ENCODE results near the gene MYBPH.

Gene MYBPH

GRCh38 chr1:203148579-203148978, 27.0 kb downstream of the MYBPH start:
- DNase-seq (no peak), ATAC-seq (no peak)

GRCh38 chr1:203148127-203148526, 27.5 kb downstream of the MYBPH start:
- DNase-seq (no peak), ATAC-seq (no peak)

- no peak for DNase-seq
These were observed 28.2 kb downstream of the MYBPH start for GRCh38 chr1:203147376-203147775.

DNA sequence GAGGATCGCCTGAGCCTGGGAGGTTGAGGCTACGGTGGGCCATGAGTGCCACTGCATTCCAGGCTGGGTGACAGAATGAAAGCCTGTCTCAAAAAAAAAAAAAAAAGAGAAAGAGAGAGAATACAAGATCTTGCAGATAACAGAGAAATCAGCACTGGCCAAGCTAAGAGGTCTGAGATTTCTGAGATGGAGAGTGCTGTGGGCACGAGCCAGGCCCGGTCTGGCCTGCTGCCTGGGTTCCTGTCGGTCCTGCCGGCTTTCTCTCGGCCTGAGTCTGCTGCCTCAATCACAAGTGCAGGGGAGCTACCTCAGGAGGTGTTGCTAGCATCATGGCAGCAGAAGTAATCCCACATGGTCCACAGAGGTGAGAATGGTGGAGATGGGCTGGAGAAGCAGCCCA, 29.1 kb downstream of the MYBPH start:
- ATAC-seq (no peak), DNase-seq (no peak)

More at GRCh38 chr1:203147376-203147775, 28.2 kb downstream of the MYBPH start:
- no peak for ATAC-seq

GRCh38 chr1:203146042-203146369, 29.6 kb downstream of the MYBPH start:
- no peak for DNase-seq
- ATAC-seq, result no peak

DNA sequence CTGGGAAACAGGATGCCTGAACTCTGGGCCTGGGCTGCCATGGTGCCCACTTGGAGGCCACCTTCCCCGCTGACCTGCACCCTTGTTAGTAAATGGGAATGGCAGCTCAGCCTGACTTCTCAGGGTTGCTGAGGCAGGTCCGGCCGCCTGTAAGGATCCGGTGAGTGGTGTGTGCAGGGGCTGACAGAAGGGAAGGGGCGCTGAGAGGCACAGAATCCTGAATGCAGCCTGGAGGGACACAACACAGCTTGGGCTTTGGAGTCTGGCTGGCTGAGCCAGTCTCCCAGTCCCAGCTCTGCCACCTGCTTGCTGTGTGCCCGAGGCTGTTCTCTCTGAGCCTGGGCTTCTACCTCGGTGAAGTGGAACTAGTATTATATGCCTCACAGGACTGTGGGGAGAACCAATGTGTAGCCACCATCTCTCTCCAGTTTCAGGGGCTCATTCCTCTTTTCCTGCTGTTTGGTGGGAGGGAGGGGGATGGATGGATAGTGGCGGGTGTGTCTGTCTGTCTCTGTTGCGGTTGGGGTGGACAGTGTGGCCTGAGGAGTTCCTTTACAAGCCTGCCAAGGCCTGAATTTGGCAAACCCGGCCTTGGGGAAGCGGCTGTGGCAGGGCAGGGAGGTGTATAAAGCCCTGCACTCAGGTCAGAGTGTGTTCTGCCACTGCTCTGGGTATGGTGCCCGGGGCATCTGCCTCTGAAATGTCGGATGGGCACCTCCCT, 30.1 kb downstream of the MYBPH start:
- ATAC-seq, result no peak
- no peak for DNase-seq

GRCh38 chr1:203144661-203145060, 31.0 kb downstream of the MYBPH start:
- DNase-seq (no peak), ATAC-seq (no peak)

DNA sequence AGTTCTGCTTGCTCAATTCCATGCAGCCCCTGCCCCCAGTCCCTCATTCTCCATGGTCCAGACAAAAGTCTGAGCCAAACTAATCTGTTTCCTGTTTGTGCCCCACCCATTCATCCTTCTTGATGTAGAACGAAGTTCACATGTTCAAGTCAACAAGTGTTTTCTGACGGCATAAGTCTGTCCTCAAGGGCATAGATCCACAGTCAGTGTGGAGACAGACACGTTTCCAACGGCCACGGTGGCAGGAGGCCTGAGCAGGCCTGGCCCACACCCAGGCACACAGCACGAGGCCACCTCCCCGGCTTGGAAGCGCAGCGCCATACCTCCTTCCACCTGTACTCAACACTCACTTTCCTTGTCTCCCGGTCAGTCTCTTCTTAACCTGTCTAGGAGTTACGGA, 32.0 kb downstream of the MYBPH start:
- no peak for ATAC-seq
- no peak for DNase-seq

GRCh38 chr1:203142684-203143408, 32.8 kb downstream of the MYBPH start:
- ATAC-seq (no peak), DNase-seq (no peak)

DNA sequence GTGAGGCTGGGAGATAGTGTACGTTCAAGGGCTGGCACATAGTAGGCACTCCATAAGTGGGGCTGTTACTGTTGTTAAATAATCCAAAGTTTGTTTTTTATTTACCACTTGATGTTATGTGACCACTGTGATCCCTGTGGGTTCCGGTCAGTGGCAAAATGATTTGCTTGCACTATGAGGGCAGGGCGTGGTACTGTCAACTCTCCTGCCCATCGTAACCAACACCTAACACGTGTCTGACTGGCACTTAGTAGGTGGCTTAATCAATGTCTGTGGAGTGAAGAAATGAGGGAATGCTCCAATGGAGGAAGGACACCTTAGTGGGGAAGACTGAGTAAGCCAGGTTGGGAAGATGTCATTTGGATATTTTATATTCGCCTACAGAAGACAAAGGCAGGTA, 33.5 kb downstream of the MYBPH start:
- no peak for DNase-seq
- no peak for ATAC-seq

DNA sequence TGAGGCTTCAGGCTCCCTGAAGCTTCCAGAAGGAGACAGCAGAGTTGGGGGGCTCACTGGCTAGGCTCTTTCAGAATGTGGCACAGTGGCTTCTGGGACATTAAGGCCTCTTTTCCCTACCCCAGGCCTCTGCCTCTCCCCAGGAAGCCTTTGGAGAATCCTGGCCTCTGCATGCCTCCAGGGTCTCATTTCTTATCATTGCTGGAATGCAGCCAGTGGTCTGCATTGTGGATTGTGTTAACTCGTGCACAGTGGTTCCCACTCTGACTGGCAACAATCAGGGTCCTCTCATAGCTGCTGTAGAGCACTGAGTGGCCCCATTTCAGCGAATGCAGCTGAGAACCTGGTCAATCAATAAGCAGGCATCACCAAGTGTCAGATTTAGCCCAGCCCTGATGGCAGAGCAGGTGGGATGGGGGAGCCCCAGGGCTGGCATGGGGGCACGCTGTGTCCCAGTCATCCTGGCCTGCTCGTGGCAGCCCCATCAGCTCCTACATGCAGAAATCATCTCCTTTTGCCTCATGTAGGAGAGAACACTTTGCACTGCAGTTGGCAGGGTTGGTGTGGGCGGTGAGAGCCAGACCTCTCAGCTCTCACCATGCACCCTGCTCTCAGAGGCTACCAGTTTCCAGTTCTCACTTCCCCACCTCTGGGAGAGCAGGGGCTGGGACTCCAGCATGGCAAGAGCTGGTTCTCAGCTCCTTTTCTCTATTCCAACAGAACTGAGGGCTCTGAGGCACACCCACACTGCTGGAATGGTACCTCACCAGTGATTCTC, 34.7 kb downstream of the MYBPH start:
- DNase-seq (no peak), ATAC-seq (no peak)

DNA sequence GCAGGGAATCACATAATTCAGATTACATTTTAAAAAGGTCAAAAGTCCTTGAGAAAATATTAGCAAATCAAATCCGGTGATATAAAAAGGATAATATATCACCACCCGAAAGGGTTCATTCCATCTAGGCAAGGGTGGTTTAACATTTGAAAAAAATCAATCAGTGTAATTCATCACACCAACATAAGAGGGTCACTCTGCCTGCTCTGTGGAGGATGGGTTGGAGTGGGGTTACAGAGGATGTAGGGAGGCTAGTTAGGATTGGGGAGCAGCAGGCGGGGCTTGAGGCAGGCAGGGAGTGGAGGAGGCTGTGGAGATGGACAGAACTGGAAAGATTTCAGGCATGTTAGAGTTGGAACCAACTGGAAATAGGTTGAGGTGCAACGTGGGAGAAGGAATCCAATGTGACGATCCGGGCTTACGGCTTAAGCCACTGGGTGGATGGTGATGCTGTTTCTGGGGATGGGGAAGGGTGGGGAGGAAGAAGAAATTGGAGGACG, 35.6 kb downstream of the MYBPH start:
- ATAC-seq, result no peak
- DNase-seq, result no peak

DNA sequence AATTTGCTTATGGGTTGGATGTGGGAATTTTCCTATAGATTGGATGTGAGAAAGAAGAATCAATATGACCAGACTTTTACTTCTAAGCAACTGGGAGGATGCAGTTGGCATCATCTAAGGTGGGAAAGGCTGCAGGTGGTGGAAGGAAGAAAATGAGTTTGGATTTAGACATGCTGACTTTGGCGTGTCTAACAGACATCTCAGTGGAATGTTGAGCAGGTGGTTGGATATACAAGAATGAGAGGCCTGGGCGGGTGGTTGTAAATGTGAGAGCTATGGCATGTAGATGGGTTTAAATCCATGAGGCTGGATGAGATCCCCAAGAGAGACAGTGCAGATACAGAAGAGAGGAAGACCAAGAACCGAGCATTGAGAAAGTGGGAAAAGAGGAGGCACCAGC, 37.6 kb downstream of the MYBPH start:
- ATAC-seq (no peak), DNase-seq (no peak)

DNA sequence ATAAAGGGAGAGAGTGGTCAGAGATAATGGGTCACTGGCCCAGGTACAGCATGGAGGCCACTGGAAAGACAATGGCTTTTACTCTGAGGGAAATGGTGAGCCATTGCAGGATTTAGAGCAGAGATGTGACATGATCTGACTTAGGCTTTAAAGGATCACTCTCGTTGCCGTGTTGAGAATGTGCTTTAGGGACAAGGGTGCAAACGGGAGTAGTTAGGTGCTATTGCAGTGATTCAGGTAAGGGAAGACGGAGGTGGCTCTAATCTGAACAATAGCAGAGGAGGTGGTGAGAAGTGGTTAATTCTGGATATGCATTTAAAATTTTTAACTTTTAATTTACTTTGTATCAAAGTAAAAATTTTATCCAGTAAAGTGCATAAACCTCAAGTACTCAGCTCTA, 38.3 kb downstream of the MYBPH start:
- ATAC-seq (no peak), DNase-seq (no peak)

GRCh38 chr1:203136409-203137042, 39.1 kb downstream of the MYBPH start:
- no peak for ATAC-seq
- DNase-seq, result no peak

- DNase-seq, result no peak
- peak; percentile 50 for ATAC-seq
These were observed 39.9 kb downstream of the MYBPH start for GRCh38 chr1:203135636-203136305.

DNA sequence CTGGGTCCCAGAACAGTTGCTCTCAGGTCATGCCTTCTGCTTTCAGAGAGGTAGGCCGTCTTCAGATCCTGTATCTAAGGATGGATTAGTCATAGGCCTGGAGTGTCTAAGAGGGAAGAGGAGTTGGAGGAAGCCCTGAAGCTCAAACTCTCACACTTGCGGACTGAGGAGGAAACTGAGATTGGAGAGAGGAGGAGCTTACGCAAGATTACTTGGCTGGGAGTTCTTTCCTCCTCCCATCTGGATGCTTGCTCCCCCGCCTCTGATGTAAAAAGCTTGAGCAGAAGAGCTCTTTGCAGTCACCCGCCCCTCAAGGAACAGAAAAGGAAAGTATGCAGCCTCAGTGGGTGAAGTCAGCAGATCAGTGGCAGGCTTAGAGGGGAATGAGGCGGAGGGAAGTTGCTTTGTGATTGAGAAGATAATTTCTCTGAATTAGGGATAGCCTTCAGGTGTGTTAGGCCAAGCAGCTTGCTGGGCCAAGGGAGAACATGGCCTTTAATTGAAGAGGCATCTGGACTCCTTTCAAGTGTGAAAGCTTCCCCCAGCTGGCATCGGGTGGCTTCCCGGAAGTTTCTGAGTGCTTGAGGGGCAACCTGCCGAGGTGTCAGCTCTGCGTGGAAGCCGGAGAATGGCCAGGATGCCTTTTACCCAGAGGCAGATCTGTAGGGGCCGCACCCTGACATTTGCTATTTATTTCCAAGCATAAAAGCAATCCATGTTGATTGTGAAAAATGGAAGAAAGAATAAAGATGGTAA, 41.5 kb downstream of the MYBPH start:
- no peak for ATAC-seq
- no peak for DNase-seq

- DNase-seq (no peak), ATAC-seq (no peak)
These were observed 44.0 kb downstream of the MYBPH start for GRCh38 chr1:203131548-203132200.

DNA sequence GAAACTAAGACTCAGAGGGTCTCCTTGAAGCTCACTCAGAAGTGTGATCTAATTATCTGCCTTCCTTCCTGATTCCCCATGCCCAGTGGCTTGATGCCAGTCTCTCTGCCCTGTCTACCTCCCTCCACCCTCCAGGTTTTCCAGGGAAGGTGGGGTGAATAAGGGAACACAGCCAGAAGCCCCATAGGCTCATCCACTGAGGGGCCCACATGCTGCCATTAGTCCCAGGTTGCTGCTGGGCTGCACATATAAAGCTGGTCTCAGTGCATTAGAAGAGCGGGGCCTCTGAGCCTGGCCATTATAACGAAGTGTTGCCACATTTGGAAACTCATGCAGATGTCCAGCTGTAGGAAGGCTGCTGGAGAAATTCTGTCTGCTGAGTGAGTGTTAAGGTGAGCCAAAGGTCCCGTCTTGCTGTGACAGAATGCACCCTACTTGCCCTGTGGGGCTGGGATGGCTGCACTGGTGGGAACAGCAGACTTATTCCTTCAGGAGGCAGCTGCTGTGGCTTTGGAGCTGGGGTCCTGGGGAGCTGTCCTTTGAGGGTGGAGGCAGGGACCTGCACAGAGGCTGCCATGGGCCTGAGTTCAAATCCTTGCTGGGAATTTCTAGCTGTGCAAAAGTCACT, 45.2 kb downstream of the MYBPH start:
- DNase-seq (no peak), ATAC-seq (no peak)
